ENCODE measurements around the gene ALKBH4.
"Not testable (repeated sequence)": the region's sequence is repeated elsewhere in the genome, so short reads cannot be mapped to it uniquely, and the experiment has no call there.

The ALKBH4 gene

GRCh38 chr7:102426268-102427018 lies 38.2 kb downstream of the ALKBH4 start:
- peak; percentile 61 to 80 for DNase-seq (ENCODE audit: low read depth in 2 of 2)

- DNase-seq (ENCODE audit: low read depth in 2 of 2): peak; percentile 67 to 79
These were observed 38.9 kb downstream of the ALKBH4 start for GRCh38 chr7:102425639-102426267.

GRCh38 chr7:102424787-102425218 lies 39.9 kb downstream of the ALKBH4 start:
- DNase-seq (ENCODE audit: low read depth in 2 of 2): no peak

DNA sequence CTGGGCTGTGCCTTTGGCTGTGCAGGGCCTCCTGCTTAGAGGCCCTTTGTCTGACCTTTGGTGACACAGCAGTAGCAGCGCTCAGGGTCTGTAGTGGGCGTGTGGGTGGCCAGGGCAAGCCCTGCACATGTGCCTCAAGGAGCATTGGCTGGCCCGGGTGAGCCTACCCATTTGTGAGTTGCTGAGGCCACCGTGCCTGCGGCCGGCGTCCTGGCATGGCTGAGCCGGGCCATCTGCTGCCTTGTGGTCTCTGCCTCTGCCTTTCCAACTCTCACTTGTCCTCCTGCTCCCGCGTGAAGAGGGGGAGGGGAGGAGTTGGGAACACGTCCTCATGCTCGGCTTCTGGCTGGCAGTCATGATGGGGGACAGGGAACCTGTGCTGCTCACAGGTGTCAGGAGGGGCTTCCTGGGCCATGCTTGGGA lies 40.5 kb downstream of the ALKBH4 start:
- no peak for DNase-seq (ENCODE audit: low read depth in 2 of 2)

- no peak for DNase-seq (ENCODE audit: low read depth in 2 of 2)
These were observed 42.9 kb downstream of the ALKBH4 start for GRCh38 chr7:102421706-102422240.

DNA sequence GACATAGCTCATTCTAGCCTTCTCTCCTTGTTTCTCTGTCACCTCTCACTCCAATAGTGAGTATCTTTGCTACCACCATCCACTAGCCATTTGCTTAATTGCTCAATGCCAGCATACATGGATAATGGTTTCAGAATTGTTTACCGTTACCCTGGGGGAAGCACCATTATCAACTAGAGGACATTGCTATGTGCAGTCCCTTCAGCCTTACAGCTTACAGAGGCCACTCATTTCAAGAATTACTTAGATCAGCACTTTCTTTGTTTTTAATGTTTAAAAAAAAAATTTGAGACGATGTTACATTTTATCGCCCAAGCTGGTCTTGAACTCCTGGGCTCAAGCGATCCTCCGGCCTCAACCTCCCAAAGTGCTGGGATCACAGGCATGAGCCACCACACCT lies 46.1 kb downstream of the ALKBH4 start:
- DNase-seq (ENCODE audit: low read depth in 2 of 2): no peak

DNA sequence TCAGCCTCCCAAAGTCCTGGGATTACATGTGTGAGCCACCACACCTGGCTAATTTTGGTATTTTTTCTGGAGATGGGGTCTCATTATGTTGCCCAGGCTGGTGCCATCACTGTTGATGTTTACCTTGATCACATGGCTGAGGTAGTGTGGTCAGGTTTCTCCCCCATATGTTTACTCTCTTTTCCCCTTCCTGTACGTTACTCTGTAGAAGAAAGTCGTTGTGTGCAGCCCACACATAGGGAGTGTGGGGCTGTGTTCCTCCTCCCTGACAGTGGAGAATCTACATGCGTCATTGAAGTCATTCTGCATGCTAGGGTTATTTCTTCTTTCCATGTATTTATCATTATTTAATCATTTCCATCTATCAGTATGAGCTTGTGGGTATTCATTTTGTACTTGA lies 47.6 kb downstream of the ALKBH4 start:
- no peak for DNase-seq (ENCODE audit: low read depth in 2 of 2)

GRCh38 chr7:102416406-102416805 lies 48.3 kb downstream of the ALKBH4 start:
- DNase-seq (ENCODE audit: low read depth in 2 of 2): no peak

GRCh38 chr7:102415685-102416225 lies 48.9 kb downstream of the ALKBH4 start:
- DNase-seq (ENCODE audit: low read depth in 2 of 2): peak; percentile 38 to 50

DNA sequence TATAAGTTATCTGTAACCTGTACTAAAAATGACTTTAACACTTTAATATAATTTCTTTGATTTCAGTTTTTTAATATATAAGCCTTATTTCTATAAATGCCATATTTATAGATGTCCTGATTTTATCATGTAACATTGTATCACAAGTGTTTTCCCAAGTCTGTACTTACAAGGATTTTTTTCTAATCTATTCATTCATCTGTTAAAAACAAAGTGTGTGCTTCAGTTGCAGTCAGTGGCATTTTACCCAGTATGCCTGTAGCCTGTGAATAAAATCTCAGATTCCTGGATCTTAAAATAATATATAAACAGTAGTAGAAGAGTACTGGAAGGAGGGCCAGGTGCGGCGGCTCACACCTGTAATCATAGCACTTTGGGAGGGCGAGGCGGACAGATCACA lies 51.1 kb downstream of the ALKBH4 start:
- no peak for DNase-seq (ENCODE audit: low read depth in 2 of 2)

GRCh38 chr7:102413091-102413490 lies 51.6 kb downstream of the ALKBH4 start:
- no peak for DNase-seq (ENCODE audit: low read depth in 2 of 2)

GRCh38 chr7:102412548-102412947 lies 52.1 kb downstream of the ALKBH4 start:
- no peak for DNase-seq (ENCODE audit: low read depth in 2 of 2)

- DNase-seq (ENCODE audit: low read depth in 2 of 2): no peak
These were observed 53.7 kb downstream of the ALKBH4 start for GRCh38 chr7:102410918-102411317.

- no peak for DNase-seq (ENCODE audit: low read depth in 2 of 2)
These were observed 54.5 kb downstream of the ALKBH4 start for GRCh38 chr7:102410123-102410522.

DNA sequence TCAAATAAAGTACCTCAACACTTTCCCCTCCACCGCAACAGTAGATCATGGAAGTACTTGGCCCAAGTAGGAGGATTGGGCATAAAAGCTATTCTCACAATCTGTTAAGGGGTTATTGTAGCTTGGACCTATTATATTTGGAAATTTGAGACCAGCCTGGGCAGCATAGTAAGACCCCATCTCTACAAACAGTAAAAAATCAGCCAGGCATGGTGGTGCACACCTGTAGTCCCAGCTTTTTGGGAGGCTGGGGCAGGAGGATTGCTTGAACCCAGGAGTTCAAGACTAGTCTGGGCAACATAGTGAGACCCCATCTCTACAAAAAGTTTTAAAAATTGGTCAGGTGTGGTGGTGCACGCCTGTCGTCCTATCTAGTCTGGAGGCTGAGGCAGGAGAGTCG lies 55.3 kb downstream of the ALKBH4 start:
- DNase-seq (ENCODE audit: low read depth in 2 of 2): no peak

DNA sequence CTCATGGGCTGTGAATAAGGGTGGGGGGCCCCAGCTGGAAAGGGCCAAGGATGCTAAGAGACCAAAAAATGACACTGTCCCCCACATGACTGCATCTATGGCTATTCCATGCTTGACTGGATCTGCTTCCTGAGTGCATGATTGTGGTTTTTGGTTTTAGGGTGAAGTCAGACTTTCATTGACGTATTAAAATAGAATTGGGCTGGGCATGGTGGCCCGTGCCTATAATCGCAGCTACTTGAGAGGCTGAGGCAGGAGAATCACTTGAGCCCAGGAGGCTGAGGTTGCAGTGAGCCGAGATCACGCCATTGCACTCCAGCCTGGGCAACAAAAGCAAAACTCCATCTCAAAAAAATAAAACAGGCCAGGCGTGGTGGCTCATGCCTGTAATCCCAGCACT lies 56.1 kb downstream of the ALKBH4 start:
- DNase-seq (ENCODE audit: low read depth in 2 of 2): not testable (repeated sequence)

GRCh38 chr7:102407910-102408309 lies 56.8 kb downstream of the ALKBH4 start:
- DNase-seq (ENCODE audit: low read depth in 2 of 2): no peak

Data from stimulated activated CD4-positive, alpha-beta T cell treated with anti-CD3 and anti-CD28 coated beads, Interleukin-4, amount 100 ng/mL, for 48 hours (primary cell).